Measurements from ENCODE around the gene KRTAP10-3.
"Not testable (repeated sequence)": the region's sequence is repeated elsewhere in the genome, so short reads cannot be mapped to it uniquely, and the experiment has no call there.

The KRTAP10-3 gene

DNA sequence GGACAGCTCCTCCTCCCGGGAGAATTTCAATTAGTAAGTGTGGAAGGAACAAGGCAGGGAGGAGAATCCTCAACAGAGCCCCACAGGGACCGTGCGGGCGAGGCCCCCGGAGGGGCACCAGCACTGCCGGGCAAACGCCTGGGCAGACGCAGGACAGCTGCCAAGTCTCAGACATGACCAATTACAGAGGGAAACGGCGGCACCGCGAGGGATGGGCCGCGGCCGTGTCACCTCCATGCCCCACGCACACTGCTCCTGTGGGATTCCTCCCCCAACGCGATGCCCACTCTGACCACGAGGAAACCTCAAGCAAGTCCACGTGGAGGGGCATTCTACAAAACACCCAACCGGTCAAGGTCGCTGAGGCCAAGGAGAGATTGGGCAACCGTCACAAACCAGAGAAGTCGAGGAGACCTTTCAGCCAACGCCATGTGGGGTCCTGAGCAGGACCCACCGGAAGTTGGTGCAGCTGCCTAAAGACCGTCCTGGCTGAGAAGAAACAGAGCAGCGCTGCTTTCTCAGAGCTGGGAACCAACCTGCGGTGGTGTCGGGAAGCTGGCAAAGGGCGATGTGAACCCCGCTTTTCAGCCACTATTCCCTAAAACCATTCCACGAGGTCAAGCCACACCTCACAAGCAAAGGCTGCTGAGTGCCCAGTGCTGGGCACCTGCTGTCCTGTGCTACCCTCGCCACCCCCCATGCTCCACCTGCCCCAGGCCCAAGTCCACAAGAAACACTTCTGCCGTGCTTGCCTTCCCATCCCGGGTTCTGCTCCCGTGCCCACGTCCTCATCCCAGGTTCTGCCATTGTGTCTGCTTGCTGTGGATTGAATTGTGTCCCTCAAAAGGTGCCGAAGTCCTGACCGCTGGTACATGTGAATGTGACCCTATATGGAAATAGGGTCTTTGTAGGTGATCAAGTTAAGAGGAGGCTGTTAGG, 13.5 kb upstream of the KRTAP10-3 start:
- TF ChIP-seq Cebpa-rat (IDR thresholded peaks at IDR 0.05) = no peak
- no peaks in the 10 kb centered on the region for H4K20me1 ChIP-seq
- H3K36me3 ChIP-seq = no peaks in the 10 kb centered on the region
- H3K9me3 ChIP-seq = peaks cover 25% of the 10 kb centered on the region
- no peak overlapping the region for H3K4me3 ChIP-seq
- H3K4me1 ChIP-seq = peaks cover 5% of the 10 kb centered on the region
- H3K9ac ChIP-seq = no peak overlapping the region
- H3K27me3 ChIP-seq = no peaks in the 10 kb centered on the region
- H3K27ac ChIP-seq = no peak overlapping the region
- H3K4me2 ChIP-seq = no peak overlapping the region

DNA sequence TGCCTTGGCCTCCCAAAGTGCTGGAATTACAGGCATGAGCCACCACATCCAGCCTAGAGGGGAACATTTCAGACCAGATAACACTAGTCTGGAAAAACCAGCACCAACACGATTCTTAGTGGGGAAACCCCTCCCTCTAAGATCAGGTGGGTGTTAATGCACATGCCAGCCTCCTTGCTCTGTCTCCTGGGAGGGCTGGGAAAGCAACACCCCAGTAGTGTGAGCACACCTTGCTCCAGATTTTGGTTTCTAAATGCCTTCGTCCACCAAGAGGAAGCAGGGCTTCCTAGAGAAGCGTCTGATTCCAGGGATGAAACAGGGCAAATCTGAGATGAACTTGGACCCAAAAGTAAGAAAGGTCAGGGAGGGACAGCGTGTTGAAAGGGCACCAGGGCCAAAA, 12.7 kb upstream of the KRTAP10-3 start:
- no peaks in the 10 kb centered on the region for H4K20me1 ChIP-seq
- TF ChIP-seq Cebpa-rat (IDR thresholded peaks at IDR 0.05) = no peak
- peaks cover 17% of the 10 kb centered on the region for H3K9me3 ChIP-seq
- no peaks in the 10 kb centered on the region for H3K27me3 ChIP-seq
- H3K4me2 ChIP-seq = no peak overlapping the region
- no peak overlapping the region for H3K9ac ChIP-seq
- peaks cover 5% of the 10 kb centered on the region for H3K4me1 ChIP-seq
- no peak overlapping the region for H3K27ac ChIP-seq
- H3K4me3 ChIP-seq = no peak overlapping the region
- H3K36me3 ChIP-seq = no peaks in the 10 kb centered on the region

DNA sequence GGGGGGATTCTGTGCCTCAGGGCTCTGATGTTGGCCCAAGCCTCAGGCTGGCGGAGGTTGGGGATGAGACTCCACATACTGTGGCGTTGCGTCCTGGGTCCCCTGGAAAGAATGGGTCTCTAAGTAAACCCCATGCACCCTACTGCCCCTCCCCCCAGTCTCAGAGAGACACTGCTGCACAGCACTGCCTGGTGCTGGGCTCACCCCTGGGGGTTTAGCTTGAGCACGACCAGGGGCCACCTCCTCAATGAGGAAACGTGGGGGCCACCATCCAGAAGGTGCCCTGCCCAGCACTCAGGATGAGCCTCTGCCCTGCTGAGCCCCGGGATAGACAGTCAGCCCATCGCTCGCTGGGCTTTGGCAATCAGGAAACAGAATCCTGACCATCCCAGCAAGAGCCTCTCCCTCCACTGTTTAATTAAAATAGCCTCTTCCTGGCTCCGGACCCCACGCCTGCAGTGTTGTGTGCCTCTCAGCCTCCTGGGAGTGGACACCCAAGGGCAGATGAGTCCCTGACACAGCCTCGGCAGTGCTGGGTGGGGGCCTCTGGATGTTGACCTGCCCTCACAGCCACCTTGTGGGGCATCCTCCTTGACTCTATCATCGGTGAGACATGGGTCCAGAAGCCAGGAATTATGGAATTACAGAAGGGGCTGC, 11.4 kb upstream of the KRTAP10-3 start:
- Histone ChIP-seq H3K36me3 (no peaks in the 10 kb centered on the region), H3K9me3 (peaks cover 16% of the 10 kb centered on the region), H3K4me3 (no peak overlapping the region), H3K27me3 (no peaks in the 10 kb centered on the region), H3K9ac (no peak overlapping the region), H3K27ac (no peak overlapping the region), H3K4me2 (no peak overlapping the region), H4K20me1 (no peaks in the 10 kb centered on the region), H3K4me1 (peaks cover 5% of the 10 kb centered on the region)
- no peak for TF ChIP-seq Cebpa-rat (IDR thresholded peaks at IDR 0.05)

DNA sequence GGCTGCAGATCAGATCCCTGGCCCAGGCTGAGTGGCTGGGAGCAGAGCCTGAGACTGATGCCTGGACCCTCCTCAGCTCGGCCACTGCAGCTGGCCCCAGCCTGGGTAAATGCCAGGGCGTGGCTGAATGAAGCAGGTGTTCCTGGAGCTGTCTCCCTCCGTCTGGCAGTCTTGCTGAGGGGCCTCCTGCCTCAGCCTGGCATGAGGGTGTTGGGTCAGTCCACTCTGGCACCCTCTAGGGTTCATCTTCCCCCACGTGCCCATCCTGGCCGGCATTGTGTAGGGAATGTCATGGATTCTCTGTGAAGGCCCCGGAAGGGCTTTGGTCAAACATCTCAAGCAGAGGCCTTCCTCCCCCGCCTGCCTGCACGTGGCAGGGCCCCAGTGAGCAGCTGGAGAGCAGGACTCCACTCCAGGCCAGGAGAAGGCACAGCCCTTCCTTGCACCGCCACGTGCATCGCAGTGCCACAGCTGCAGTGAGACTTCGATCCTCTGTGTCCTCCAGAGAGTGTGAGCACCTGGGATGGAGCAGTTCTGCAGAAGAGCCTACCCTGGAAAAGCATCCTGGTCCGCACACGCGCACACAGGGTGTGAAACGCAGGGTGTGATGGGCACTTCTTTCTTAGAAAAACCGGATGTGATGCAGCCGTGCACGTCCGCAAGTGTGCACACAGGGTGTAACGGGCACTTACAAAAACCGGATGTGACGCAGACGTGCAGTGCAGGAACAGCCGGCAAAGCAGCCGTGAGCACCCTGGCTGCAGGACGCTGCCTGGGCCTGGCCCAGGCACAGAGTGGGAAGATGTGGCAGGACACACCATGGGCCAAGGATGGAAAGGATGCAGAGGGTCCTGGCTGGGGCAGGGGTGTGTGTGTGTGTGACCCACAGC, 10.3 kb upstream of the KRTAP10-3 start:
- no peak overlapping the region for H3K4me3 ChIP-seq
- H3K9me3 ChIP-seq = peaks cover 18% of the 10 kb centered on the region
- H3K27ac ChIP-seq = no peak overlapping the region
- no peak overlapping the region for H3K9ac ChIP-seq
- H3K27me3 ChIP-seq = no peaks in the 10 kb centered on the region
- no peaks in the 10 kb centered on the region for H4K20me1 ChIP-seq
- no peaks in the 10 kb centered on the region for H3K36me3 ChIP-seq
- H3K4me1 ChIP-seq = peaks cover 5% of the 10 kb centered on the region
- H3K4me2 ChIP-seq = no peak overlapping the region
- TF ChIP-seq Cebpa-rat (IDR thresholded peaks at IDR 0.05) = no peak

DNA sequence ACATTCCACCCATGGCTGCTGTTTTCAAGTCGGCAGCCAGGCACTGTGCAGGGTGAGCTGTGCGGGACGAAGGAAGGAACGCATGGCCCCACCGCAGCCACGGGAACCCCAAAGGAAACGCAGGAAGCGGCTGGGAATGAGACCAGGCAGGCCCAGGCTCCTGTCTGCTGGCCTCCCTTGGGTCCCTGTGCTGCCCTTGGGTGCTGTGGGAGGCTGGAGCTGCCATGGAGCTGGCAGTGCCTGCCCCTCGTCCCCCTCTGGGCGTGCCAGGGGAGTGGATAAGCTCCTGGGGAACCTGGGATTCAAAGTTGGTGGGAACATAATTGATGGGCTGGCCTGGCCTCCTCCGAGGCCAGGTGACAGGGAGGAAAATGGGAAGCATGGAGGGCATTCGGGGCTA, 9.7 kb upstream of the KRTAP10-3 start:
- Histone ChIP-seq H3K4me3 (no peak overlapping the region), H3K27ac (no peak overlapping the region), H3K4me1 (peaks cover 5% of the 10 kb centered on the region), H3K9ac (no peak overlapping the region), H3K27me3 (no peaks in the 10 kb centered on the region), H3K9me3 (peaks cover 19% of the 10 kb centered on the region), H4K20me1 (no peaks in the 10 kb centered on the region), H3K36me3 (no peaks in the 10 kb centered on the region), H3K4me2 (no peak overlapping the region)
- TF ChIP-seq Cebpa-rat (IDR thresholded peaks at IDR 0.05) = no peak

DNA sequence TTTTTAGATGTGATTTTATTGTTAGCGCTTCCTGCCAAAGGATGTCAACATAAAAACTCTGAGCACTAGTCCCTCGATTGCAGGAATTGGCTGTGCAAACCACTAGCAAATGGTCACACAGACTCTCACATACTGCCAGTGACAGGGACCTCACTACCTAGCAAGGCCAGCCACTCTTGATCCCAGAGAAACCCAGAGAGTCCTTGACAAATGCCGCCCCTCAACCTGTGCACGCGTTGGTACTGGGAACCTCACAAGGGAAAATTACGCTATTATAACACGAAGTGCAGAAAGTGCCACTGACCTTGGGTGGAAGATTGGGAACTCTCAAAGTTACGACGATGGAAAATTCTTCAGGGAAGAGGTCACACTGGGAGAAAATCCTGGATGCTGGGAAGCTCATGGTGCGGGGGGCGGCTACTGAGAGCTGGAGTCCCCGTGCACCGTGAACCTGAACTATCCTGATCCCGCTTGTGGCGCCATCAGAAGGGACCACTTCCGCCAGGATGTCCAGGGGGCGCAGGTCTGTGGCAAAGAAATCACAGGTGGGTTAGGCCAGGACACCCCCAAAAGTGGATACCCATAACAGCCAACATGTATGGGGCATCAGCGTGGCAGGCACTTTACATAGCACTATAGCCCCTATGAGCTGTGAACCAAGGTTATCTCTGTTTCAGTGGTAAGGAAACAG, 9.0 kb upstream of the KRTAP10-3 start:
- Histone ChIP-seq H3K4me1 (peaks cover 5% of the 10 kb centered on the region), H3K9me3 (peaks cover 19% of the 10 kb centered on the region), H3K9ac (no peak overlapping the region), H3K27ac (no peak overlapping the region), H3K4me3 (no peak overlapping the region), H3K4me2 (no peak overlapping the region), H3K27me3 (no peaks in the 10 kb centered on the region), H4K20me1 (no peaks in the 10 kb centered on the region), H3K36me3 (no peaks in the 10 kb centered on the region)
- TF ChIP-seq Cebpa-rat (IDR thresholded peaks at IDR 0.05) = no peak

GRCh38 chr21:44566403-44566802, 7.8 kb upstream of the KRTAP10-3 start:
- no peak overlapping the region for H3K27ac ChIP-seq
- H4K20me1 ChIP-seq = no peaks in the 10 kb centered on the region
- no peaks in the 10 kb centered on the region for H3K27me3 ChIP-seq
- peaks cover 13% of the 10 kb centered on the region for H3K9me3 ChIP-seq
- no peak overlapping the region for H3K4me3 ChIP-seq
- H3K4me2 ChIP-seq = no peak overlapping the region
- TF ChIP-seq Cebpa-rat (IDR thresholded peaks at IDR 0.05) = no peak
- H3K4me1 ChIP-seq = peaks cover 5% of the 10 kb centered on the region
- no peak overlapping the region for H3K9ac ChIP-seq
- no peaks in the 10 kb centered on the region for H3K36me3 ChIP-seq

GRCh38 chr21:44564886-44565598, 6.4 kb upstream of the KRTAP10-3 start:
- Histone ChIP-seq H4K20me1 (no peaks in the 10 kb centered on the region), H3K9ac (no peak overlapping the region), H3K36me3 (no peaks in the 10 kb centered on the region), H3K27ac (no peak overlapping the region), H3K4me1 (peaks cover 5% of the 10 kb centered on the region), H3K4me3 (no peak overlapping the region), H3K9me3 (peaks cover 9% of the 10 kb centered on the region), H3K4me2 (no peak overlapping the region), H3K27me3 (no peaks in the 10 kb centered on the region)
- TF ChIP-seq Cebpa-rat (IDR thresholded peaks at IDR 0.05) = no peak

DNA sequence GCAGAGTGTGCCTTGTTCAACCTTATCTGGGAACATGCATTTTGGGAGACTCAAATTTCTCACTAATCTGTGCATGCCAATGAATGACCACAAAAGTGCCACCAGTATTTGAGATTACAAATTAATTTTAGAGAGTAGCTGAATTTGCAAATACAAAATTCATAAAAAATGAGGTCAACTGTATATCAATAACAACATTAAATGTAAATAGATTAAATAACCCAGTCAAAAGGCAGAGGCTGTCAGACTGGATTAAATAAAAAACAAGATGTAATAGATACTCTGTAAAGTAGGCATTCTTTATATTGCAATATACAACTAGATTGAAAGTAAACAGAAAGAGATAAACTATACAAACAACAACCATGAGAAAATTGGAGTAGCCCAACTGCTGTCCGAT, 5.5 kb upstream of the KRTAP10-3 start:
- Histone ChIP-seq H3K4me2 (no peak overlapping the region), H3K36me3 (no peaks in the 10 kb centered on the region), H4K20me1 (no peaks in the 10 kb centered on the region), H3K4me3 (no peak overlapping the region), H3K9me3 (peaks cover 18% of the 10 kb centered on the region), H3K4me1 (peaks cover 5% of the 10 kb centered on the region), H3K27ac (no peak overlapping the region), H3K9ac (no peak overlapping the region), H3K27me3 (no peaks in the 10 kb centered on the region)
- no peak for TF ChIP-seq Cebpa-rat (IDR thresholded peaks at IDR 0.05)

DNA sequence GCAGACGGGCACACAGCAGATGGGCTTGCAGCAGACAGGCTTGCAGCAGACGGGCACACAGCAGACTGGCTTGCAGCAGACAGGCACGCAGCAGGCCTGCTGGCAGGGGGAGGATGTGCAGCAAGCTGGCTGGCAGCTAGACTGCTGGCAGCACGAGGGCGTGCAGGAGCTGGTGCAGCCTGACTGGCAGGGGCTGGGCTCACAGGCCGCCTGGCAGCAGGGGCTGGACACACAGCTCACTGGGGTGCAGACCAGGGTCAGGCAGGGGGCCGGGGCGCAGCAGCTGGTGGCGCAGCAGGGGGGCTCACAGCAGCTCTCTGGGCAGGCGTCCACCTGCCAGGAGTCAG, 293 bp downstream of the KRTAP10-3 start:
- not testable (repeated sequence) for H3K27me3 ChIP-seq, H3K4me2 ChIP-seq, H3K36me3 ChIP-seq, H4K20me1 ChIP-seq, H3K4me3 ChIP-seq, H3K27ac ChIP-seq, H3K9ac ChIP-seq
- Histone ChIP-seq H3K4me1 (peaks cover 42% of the 10 kb centered on the region), H3K9me3 (peaks cover 17% of the 10 kb centered on the region)
